ENCODE results near the gene COLEC11. TPM values are rescaled to one million over a fixed set of nuclear protein-coding genes. Genes with fewer than 3 reads are reported as not detected.
A peak's percentile ranks its signal among the peaks of the same experiment; 100 is the strongest.

Gene COLEC11
- total and polyA plus RNA-seq, 2 of the 13 experiments (the other 11 are each of a cell fraction or from before 2014, with no cell fraction given), result 1.5 to 3.0 TPM

GRCh38 chr2:3604207-3604877 lies 9.4 kb downstream of the COLEC11 start:
- no peaks in the 10 kb centered on the region; a peak in 1 of 5 replicates for H3K27me3 ChIP-seq (ENCODE audit: control insufficient read depth in 1 of 2, insufficient read depth in 2 of 2, low read length in 2 of 2)
- in situ Hi-C loops (cut with HindIII; ENCODE audit: extremely low pct_ligation_motif_present, low pct_unique_long_range_greater_than_20kb) (no loop called here), intact Hi-C loops (cut with micrococcal nuclease; ENCODE audit: unreplicated experiment) (no loop called here)
- ATAC-seq (no peak), DNase-seq (ENCODE audit: low spot score) (no peak), FAIRE-seq (no peak)
- ChIA-PET CTCF (ENCODE audit: low intra/inter-chr PET ratio, low total read pairs) (no interaction called here), POLR2A (interaction anchor here (1.2 to 6.1 kb wide), 5 partner anchors 19 to 111 kb away, joined by 4 to 60 read pairs (median 7); partner anchors contain the start of gene RNASEH1)
- H3K79me2 ChIP-seq (ENCODE audit: insufficient read depth, low read length), result peaks cover 2% of the 10 kb centered on the region
- 0 out of 6 replicates have a peak overlapping the region, but pooled peaks of 1 of the 3 experiments have one; percentile 53 for H3K4me3 ChIP-seq (replicated peaks in 1 of 3; ENCODE audit: insufficient read depth in 1 of 3, low read depth in 2 of 3, low read length in 3 of 3)
- peaks cover 75% of the 10 kb centered on the region for H3K4me1 ChIP-seq (ENCODE audit: insufficient read depth, low read length)
- H3K27ac ChIP-seq (ENCODE audit: extremely low read length, insufficient read depth, low read length), result peak overlapping the region; percentile 83
- H4K20me1 ChIP-seq (ENCODE audit: insufficient read depth, low read length), result no peaks in the 10 kb centered on the region
- H2AFZ ChIP-seq (ENCODE audit: low read length), result no peak overlapping the region
- H3K36me3 ChIP-seq (replicated peaks in 1 of 2; ENCODE audit: control insufficient read depth in 1 of 2, insufficient read depth in 2 of 2, low read length in 2 of 2), result no peaks in the 10 kb centered on the region
- WGBS (ENCODE audit: low lambda C conversion rate), result 93% methylated on average over 15 of the region's 16 CpGs
- peak overlapping the region; percentile 78 for H3K9ac ChIP-seq (ENCODE audit: insufficient read depth, low read depth, low read length)
- H3K9me3 ChIP-seq (ENCODE audit: low read length), result no peaks in the 10 kb centered on the region
- H3K4me2 ChIP-seq (ENCODE audit: low read depth, low read length), result peak overlapping the region; percentile 94
- BruUV-seq (replicated peaks), result TSS peak; percentile 99
- no peak for TF ChIP-seq MBD4 (IDR thresholded peaks at IDR 0.05; ENCODE audit: borderline replicate concordance, low read length)
- no peak for TF ChIP-seq ZZZ3 (CRISPR knock-in tag; IDR thresholded peaks at IDR 0.05; ENCODE audit: borderline replicate concordance)
- no peak for TF ChIP-seq SOX6 (IDR thresholded peaks at IDR 0.05)
- 0 out of 2 replicates have a peak, but pooled peaks have one; percentile 15 for TF ChIP-seq SOX6 (CRISPR knock-in tag; IDR thresholded peaks at IDR 0.05)
- peak; percentile 38 for TF ChIP-seq AGO2 (optimal IDR thresholded peaks at IDR 0.05; ENCODE audit: low read depth, low read length)
- TF ChIP-seq CAMTA2 (CRISPR knock-in tag; IDR thresholded peaks at IDR 0.05; ENCODE audit: borderline replicate concordance), result peak; percentile 29; the same call in 1 of the 2 replicates
- 0 out of 2 replicates have a peak, but pooled peaks have one; percentile 38 for TF ChIP-seq ARHGAP35 (CRISPR knock-in tag; IDR thresholded peaks at IDR 0.05; ENCODE audit: borderline replicate concordance)
- no peak for TF ChIP-seq PRDM10 (CRISPR knock-in tag; IDR thresholded peaks at IDR 0.05; ENCODE audit: low read depth)
- TF ChIP-seq RBM22 (optimal IDR thresholded peaks at IDR 0.05; ENCODE audit: low read length), result no peak
- 0 out of 2 replicates have a peak, but pooled peaks have one; percentile 23 for TF ChIP-seq RXRA (CRISPR knock-in tag; IDR thresholded peaks at IDR 0.05)
- TF ChIP-seq MTA3 (CRISPR knock-in tag; IDR thresholded peaks at IDR 0.05), result no peak
- no peak for TF ChIP-seq PAXIP1 (CRISPR knock-in tag; conservative IDR thresholded peaks at IDR 0.05)
- TF ChIP-seq PAX8 (CRISPR knock-in tag; IDR thresholded peaks at IDR 0.05; ENCODE audit: borderline replicate concordance), result 0 out of 2 replicates have a peak, but pooled peaks have one; percentile 24
- TF ChIP-seq ZNF292 (CRISPR knock-in tag; IDR thresholded peaks at IDR 0.05; ENCODE audit: borderline replicate concordance, low read depth), result 0 out of 2 replicates have a peak, but pooled peaks have one; percentile 12
